ENCODE measurements around the gene DYNC1I2. TPM values are rescaled to one million over a fixed set of nuclear protein-coding genes. Genes with fewer than 3 reads are reported as not detected.
"Not testable (repeated sequence)": the region's sequence is repeated elsewhere in the genome, so short reads cannot be mapped to it uniquely, and the experiment has no call there.

Gene DYNC1I2
- total RNA-seq, 2 donors from 2014 or later: 81.9 to 111 TPM

- no peak for DNase-seq
- intact Hi-C loops (cut with DNase I, micrococcal nuclease): no loop called here
- ATAC-seq: no peak
These were observed 21.9 kb downstream of the DYNC1I2 start for GRCh38 chr2:171709011-171709685.

- no peak for DNase-seq
- no peak for ATAC-seq
- intact Hi-C loops (cut with DNase I, micrococcal nuclease): no loop called here
These were observed 24.1 kb downstream of the DYNC1I2 start for GRCh38 chr2:171711351-171711750.

- intact Hi-C loops (cut with DNase I, micrococcal nuclease): no loop called here
- ATAC-seq: no peak
- DNase-seq: no peak
These were observed 24.8 kb downstream of the DYNC1I2 start for GRCh38 chr2:171712051-171712450.

GRCh38 chr2:171718720-171719119 is 31.5 kb downstream of the DYNC1I2 start:
- intact Hi-C loops (cut with DNase I, micrococcal nuclease): no loop called here
- no peak for DNase-seq
- ATAC-seq: no peak

GRCh38 chr2:171719660-171720059 is 32.4 kb downstream of the DYNC1I2 start:
- intact Hi-C loops (cut with DNase I, micrococcal nuclease): no loop called here
- ATAC-seq (no peak), DNase-seq (no peak)

- ATAC-seq (no peak), DNase-seq (no peak)
- intact Hi-C loops (cut with DNase I, micrococcal nuclease): no loop called here
These were observed 36.7 kb downstream of the DYNC1I2 start for GRCh38 chr2:171723716-171724683.

GRCh38 chr2:171726847-171727450 is 39.7 kb downstream of the DYNC1I2 start:
- ATAC-seq (no peak), DNase-seq (no peak)
- intact Hi-C loops (cut with DNase I, micrococcal nuclease): no loop called here

- DNase-seq (no peak), ATAC-seq (no peak)
- intact Hi-C loops (cut with DNase I, micrococcal nuclease): no loop called here
These were observed 42.0 kb downstream of the DYNC1I2 start for GRCh38 chr2:171728989-171729951.

- no peak for ATAC-seq
- intact Hi-C loops (cut with DNase I, micrococcal nuclease): no loop called here
- DNase-seq: no peak
These were observed 42.7 kb downstream of the DYNC1I2 start for GRCh38 chr2:171729952-171730317.

- no peak for DNase-seq
- no peak for ATAC-seq
- intact Hi-C loops (cut with DNase I, micrococcal nuclease): no loop called here
These were observed 48.9 kb downstream of the DYNC1I2 start for GRCh38 chr2:171735991-171736710.

- intact Hi-C loops (cut with DNase I, micrococcal nuclease): no loop called here
- DNase-seq: no peak
- ATAC-seq: no peak
These were observed 53.9 kb downstream of the DYNC1I2 start for GRCh38 chr2:171741189-171741588.

- ATAC-seq (no peak), DNase-seq (no peak)
- intact Hi-C loops (cut with DNase I, micrococcal nuclease): no loop called here
These were observed 55.5 kb downstream of the DYNC1I2 start for GRCh38 chr2:171742760-171743159.

GRCh38 chr2:171745141-171745540 is 57.9 kb downstream of the DYNC1I2 start:
- intact Hi-C loops (cut with DNase I, micrococcal nuclease): no loop called here
- ATAC-seq: no peak
- no peak for DNase-seq

GRCh38 chr2:171745806-171746205 is 58.5 kb downstream of the DYNC1I2 start:
- intact Hi-C loops (cut with DNase I, micrococcal nuclease): no loop called here
- ATAC-seq (no peak), DNase-seq (no peak)

GRCh38 chr2:171747371-171747770 is 60.1 kb downstream of the DYNC1I2 start:
- ATAC-seq (no peak), DNase-seq (no peak)
- intact Hi-C loops (cut with DNase I, micrococcal nuclease): no loop called here

- no peak for ATAC-seq
- DNase-seq: no peak
- intact Hi-C loops (cut with DNase I, micrococcal nuclease): no loop called here
These were observed 67.1 kb downstream of the DYNC1I2 start for GRCh38 chr2:171754254-171754939.

- intact Hi-C loops (cut with DNase I, micrococcal nuclease); DNase-seq; ATAC-seq: not testable (repeated sequence)
These were observed 71.5 kb downstream of the DYNC1I2 start for GRCh38 chr2:171758762-171759161.

Measured in left colon (tissue), 2 donors.